ENCODE results near the gene MEIKIN.

The MEIKIN gene, protein sequence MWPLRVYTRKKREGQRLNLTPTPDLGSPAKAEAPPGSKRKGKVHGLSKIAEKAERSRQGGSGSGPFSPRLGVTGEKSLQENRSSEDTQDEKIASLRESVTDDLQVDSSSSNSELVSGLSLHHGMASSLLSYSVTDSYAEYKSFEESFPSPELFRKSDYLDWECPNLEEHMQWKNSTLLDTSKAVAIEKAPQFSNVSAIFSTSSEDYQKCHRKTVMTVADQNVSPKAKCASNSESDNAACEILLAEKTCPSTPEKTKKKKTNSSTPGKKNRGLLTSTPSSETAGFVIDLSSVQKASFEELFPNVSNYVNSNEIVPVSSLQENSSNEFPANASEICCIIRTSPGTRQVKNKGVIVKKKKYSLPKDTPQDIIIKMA

GRCh38 chr5:131945551-131946168, at the start of gene MEIKIN:
TSS of gene MEIKIN (minus strand) at chr5:131945663. CDS start at chr5:131945505, 158 bp downstream.
- TF ChIP-seq CTCF (IDR thresholded peaks at IDR 0.05; ENCODE audit: low read depth, low read length) = no peak
- H3K4me3 ChIP-seq (ENCODE audit: low read depth, low read length) = no peak within 1 kb of the TSS

DNA sequence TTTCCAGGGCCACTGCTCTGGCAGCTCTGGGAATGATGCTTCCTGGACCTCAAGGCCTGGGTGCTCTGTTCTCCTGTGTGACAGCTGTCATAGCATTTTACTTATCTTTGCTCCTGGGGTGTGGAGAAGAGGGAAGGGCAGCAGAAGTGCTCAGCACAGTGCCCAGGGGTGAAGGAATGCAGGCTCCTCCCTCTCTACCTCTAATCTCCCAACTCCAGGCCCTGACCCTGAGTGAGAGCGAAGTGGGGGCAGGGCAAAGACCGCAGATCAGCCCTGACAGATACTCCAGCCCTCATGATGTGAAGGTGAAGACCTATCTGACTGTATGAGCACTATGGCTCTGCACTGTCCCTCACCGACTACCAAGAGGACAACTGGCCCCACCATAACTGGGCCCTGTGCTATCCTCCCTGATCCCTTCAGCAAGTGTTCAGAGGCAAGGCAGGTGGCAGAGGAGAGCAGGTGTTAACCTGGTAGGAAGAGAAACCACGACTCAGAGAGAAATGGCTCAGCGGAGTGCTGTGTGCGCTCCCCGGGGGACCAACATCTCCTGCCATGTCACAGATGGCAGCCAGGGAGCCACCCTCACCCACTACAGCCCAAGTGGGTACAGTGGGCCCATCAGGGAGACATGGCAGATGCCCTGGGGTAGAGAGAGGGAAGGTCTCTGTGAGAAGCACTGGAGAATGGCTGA, 49.2 kb upstream of the MEIKIN start:
- no peak overlapping the region for H3K4me3 ChIP-seq (ENCODE audit: low read depth, low read length)
- no peak for TF ChIP-seq CTCF (IDR thresholded peaks at IDR 0.05; ENCODE audit: low read depth, low read length)

GRCh38 chr5:131994090-131994489, 48.6 kb upstream of the MEIKIN start:
- no peak for TF ChIP-seq CTCF (IDR thresholded peaks at IDR 0.05; ENCODE audit: low read depth, low read length)
- no peak overlapping the region for H3K4me3 ChIP-seq (ENCODE audit: low read depth, low read length)

DNA sequence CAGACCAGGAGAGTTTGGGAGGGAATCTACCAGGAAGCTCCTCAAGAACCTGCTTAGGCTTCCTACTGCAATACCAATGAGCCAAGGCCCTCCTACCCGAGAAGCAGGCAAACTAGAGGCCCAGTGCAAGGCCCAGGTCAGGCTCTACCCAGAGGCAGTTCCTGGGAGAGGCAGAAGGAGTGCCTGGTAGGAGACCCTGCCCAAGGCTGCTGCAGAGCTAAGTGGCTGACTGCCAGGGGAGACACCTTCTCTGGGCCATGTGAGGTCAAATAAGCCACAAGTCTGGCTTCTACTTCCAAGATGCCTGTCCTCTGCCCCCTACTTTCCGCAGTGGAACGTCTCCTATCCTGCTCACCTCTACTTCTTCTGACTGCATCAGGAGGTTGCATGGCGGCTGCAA, 48.2 kb upstream of the MEIKIN start:
- TF ChIP-seq CTCF (IDR thresholded peaks at IDR 0.05; ENCODE audit: low read depth, low read length) = no peak
- H3K4me3 ChIP-seq (ENCODE audit: low read depth, low read length) = no peak overlapping the region

- no peak overlapping the region for H3K4me3 ChIP-seq (ENCODE audit: low read depth, low read length)
- TF ChIP-seq CTCF (IDR thresholded peaks at IDR 0.05; ENCODE audit: low read depth, low read length) = no peak
Measured at GRCh38 chr5:131992370-131992769, 46.9 kb upstream of the MEIKIN start.

DNA sequence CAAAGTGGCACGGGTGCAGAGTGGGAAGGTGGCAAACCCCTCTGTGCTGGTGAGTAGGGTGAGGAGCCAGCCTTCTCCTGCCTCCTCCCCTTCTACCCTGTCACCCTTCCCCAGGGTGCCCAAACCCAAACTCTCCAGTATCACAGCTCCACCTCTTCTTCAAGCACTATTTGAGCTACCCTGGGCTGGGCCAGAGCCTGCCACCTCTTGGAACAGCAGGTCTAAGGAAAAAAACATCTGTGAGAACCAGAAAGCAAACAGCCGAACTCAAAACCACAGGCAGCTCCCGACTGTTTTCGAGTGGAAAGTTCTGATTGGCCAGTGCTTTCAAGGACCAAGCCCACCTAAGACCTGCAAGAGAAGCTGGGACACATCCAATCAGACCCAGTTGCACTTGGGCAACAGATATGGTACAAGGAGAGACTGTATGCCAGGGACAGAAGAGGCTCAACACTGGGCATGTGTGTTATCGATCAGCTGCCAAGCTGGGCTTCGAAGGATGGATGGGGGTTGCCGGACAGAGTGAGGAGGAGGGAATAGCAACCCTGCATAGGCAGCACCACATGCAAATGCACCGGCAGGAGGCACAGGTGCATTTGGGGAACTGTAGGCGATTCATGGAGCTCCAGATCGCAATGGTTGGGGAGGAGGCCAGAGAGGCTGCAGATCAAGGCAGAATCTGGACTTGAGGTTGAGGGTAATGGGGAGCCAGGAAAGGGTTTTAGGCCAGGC, 46.3 kb upstream of the MEIKIN start:
- no peak overlapping the region for H3K4me3 ChIP-seq (ENCODE audit: low read depth, low read length)
- no peak for TF ChIP-seq CTCF (IDR thresholded peaks at IDR 0.05; ENCODE audit: low read depth, low read length)
